Measurements from ENCODE around the gene CASK.

DNA sequence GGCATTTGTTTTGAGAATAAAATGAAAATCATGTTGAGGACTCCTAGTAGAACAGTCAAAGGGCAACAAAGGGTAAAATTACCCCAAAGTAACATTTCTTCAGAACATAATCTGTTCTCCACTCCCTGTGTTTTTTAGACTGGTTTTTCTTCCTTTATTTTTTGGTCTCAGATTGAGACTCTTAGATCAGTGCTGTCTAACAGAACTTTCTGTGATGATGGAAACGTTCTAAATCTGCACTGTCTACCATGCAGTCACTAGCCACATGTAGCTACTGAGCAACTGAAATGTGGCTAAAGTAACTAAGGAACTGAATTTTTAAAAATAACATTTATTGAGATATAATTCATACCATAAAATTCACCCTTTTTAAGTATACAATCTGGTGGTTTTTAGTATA lies 19.8 kb downstream of the CASK start:
- TF ChIP-seq, protein P1, sequence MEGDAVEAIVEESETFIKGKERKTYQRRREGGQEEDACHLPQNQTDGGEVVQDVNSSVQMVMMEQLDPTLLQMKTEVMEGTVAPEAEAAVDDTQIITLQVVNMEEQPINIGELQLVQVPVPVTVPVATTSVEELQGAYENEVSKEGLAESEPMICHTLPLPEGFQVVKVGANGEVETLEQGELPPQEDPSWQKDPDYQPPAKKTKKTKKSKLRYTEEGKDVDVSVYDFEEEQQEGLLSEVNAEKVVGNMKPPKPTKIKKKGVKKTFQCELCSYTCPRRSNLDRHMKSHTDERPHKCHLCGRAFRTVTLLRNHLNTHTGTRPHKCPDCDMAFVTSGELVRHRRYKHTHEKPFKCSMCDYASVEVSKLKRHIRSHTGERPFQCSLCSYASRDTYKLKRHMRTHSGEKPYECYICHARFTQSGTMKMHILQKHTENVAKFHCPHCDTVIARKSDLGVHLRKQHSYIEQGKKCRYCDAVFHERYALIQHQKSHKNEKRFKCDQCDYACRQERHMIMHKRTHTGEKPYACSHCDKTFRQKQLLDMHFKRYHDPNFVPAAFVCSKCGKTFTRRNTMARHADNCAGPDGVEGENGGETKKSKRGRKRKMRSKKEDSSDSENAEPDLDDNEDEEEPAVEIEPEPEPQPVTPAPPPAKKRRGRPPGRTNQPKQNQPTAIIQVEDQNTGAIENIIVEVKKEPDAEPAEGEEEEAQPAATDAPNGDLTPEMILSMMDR (IDR thresholded peaks at IDR 0.05; ENCODE audit: low read length), result no peak
- no peak for TF ChIP-seq EZH2 (IDR thresholded peaks at IDR 0.05; ENCODE audit: borderline replicate concordance, low read length)

All from OCI-LY1 (cell line).